D721Med (cell line): Measurements from ENCODE around the gene DISP3.

Source experiments
- DNase-seq: peaks from one replicate; pipeline ENCODE4 v3.0.0; 2011; ENCODE audit warnings: low spot score; ENCODE audit not compliant: insufficient read length
- FAIRE-seq: peaks from 2 replicates; lab custom pipeline; 2011; peaks lifted over from hg19 to GRCh38; lab: Jason Lieb, UNC
- TF ChIP-seq, protein P1 (sequence below): IDR thresholded peaks from 2 replicates; pipeline ENCODE4 v1.5.1; 2012; ENCODE audit warnings: mild to moderate bottlenecking, control low read depth; ENCODE audit not compliant: insufficient read depth; ENCODE audit errors: missing control alignments

DISP3 gene

DNA sequence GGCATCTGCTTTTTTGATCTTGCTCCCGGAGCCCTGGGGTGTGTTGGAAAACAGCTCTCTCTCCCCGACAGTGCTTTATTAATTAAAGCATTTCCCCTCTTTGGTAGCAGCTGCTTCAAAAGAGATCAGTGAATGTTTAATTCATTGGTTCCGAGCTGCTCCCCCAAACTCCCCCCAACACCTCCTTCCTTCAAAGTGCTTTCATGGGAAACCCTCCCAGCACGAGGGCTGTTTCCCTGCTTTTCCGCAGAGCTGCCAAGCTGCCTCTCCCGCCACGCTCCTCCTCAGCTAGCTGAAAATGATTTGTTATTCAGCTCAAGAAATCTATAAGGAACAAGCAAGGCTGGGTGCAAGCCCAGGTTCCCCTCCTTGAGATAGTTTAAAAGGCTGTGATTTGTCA, 40.0 kb upstream of the DISP3 start:
- FAIRE-seq = no peak
- TF ChIP-seq, protein P1, sequence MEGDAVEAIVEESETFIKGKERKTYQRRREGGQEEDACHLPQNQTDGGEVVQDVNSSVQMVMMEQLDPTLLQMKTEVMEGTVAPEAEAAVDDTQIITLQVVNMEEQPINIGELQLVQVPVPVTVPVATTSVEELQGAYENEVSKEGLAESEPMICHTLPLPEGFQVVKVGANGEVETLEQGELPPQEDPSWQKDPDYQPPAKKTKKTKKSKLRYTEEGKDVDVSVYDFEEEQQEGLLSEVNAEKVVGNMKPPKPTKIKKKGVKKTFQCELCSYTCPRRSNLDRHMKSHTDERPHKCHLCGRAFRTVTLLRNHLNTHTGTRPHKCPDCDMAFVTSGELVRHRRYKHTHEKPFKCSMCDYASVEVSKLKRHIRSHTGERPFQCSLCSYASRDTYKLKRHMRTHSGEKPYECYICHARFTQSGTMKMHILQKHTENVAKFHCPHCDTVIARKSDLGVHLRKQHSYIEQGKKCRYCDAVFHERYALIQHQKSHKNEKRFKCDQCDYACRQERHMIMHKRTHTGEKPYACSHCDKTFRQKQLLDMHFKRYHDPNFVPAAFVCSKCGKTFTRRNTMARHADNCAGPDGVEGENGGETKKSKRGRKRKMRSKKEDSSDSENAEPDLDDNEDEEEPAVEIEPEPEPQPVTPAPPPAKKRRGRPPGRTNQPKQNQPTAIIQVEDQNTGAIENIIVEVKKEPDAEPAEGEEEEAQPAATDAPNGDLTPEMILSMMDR = no peak
- no peak for DNase-seq

DNA sequence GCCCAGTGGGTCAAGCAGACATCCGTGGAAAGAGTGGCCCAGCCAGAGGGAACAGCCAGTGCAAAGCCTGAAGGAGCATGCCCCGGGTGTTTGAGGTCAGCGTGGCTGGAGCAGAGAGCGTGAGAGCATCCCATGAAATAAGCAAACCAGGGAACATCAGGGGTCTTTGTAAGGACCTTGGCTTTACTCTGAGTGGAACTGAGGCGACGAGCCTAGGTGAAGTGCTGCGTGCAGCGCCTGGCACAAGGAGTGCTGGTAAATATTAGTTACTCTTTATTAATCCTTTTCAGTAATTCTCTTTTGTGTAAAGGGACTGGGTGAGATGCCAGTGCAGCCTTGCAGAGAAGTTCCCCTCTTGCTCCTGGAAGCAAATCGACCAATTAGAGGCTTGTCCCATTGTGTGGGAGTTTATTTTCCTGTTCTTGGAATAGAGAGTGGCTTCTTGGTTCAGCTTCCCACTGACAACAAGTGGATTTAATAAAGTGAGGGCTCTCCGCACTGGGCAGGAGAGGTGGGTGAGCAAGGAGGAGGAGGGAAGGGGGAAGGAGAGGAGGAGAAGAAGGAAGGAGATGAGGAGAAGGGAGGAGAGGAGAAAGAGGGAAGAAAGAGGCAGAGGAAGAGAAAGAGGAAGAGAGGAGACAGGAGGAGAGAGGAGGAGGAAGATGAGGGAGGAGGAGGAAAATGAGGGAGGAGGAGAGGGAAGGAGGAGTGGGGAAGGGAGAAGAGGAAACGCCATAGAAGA, 37.6 kb upstream of the DISP3 start:
- FAIRE-seq (no peak), DNase-seq (no peak)
- TF ChIP-seq, protein P1 = no peak

- TF ChIP-seq, protein P1 = no peak
- no peak for FAIRE-seq
- DNase-seq = no peak
Measured at GRCh38 chr1:11443043-11443442, 35.9 kb upstream of the DISP3 start.

- TF ChIP-seq, protein P1 = no peak
- DNase-seq (no peak), FAIRE-seq (no peak)
Measured at GRCh38 chr1:11443961-11444658, 34.8 kb upstream of the DISP3 start.

DNA sequence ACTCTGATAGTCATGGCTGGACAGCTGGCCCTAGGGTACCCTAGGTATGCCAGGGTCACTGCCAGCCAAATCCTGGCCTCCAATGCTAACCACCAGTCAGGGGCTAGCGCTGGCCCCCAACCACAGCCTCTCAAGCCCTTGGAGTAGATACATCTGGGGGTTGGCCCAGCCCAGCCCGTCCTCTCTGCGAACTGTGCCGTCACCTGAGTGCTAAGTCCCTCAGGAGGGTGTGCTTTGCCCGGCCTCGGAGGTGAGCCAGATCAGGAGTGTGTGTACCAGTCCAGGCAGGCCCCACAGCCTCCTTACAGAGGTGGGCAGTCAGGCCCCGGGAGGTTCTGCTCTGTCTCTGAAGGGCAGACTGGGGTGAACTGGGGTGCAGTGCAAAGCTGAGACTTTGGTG, 34.0 kb upstream of the DISP3 start:
- no peak for FAIRE-seq
- DNase-seq = no peak
- TF ChIP-seq, protein P1 = no peak

- no peak for DNase-seq
- FAIRE-seq = no peak
- TF ChIP-seq, protein P1 = no peak
Measured at GRCh38 chr1:11447903-11448302, 31.1 kb upstream of the DISP3 start.
